ENCODE measurements around the gene WNT10A.

DNA sequence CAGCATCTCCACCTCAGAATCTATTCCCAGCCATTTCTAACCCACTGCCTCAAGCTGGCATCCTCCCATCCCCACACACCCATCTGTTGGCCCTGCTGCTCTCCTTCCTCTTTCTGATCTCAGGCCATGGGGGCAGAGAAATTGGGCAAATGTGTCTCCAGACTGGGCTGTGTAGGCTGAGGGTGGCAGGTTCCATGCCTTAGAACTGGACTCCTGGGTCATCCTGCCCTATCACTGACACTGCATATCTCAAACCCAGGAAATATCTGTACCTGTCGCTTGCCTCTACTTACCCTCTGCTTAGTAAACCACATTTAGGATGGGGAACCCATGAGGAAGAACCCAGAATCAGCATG lies 1.8 kb downstream of the WNT10A start:
- TF ChIP-seq POLR2A (IDR thresholded peaks at IDR 0.05; ENCODE audit: low read length): no peak
- TF ChIP-seq GATA1 (IDR thresholded peaks at IDR 0.05; ENCODE audit: low read depth, low read length): no peak
